Eye (tissue), 1 donor: ENCODE measurements around the gene CCDC85A.

ENCODE experiments used
- DNase-seq: peaks from one replicate; pipeline ENCODE4 v3.0.0-alpha.2; 2015

Gene CCDC85A

GRCh38 chr2:56195563-56195962, 11.8 kb downstream of the CCDC85A start:
- DNase-seq, result no peak

GRCh38 chr2:56197816-56198215, 14.0 kb downstream of the CCDC85A start:
- peak; percentile 46 for DNase-seq

DNA sequence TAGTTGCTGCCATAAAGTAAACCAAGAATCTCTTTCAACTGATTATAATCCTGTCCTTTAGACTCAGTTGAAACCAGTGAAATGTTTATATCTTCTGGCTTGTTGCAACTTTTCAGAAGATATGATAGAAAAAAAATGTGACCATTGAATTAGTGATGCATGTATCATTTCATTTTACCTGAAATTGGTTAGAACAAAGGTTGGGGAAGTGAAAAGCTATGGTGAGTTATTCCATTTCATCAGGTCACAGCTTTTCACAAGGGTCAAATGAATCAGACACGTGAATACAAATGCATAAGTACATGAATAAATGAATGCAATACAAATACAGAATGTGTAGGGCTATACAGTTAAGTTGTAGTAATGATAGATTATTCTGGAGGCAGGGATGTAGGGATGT, 15.1 kb downstream of the CCDC85A start:
- no peak for DNase-seq

DNA sequence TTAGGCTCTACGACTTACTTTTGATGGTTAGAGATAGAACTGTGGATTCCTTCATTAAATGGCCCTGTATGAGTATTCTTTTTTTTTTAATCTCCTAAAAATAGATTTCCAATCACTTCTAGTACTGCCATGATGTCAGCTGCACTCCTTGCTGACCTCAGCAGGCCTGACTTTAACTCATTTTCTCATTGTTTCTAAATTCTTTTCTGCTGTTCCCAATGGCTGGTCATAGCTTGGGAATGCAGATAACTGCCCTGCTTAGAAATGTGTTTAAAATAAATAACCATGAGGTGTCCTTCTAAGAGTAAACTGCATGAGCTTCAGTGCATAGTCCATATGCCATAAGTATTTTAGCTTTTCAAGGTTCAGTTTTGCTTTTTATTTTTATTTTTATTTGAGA, 15.7 kb downstream of the CCDC85A start:
- DNase-seq, result no peak

DNA sequence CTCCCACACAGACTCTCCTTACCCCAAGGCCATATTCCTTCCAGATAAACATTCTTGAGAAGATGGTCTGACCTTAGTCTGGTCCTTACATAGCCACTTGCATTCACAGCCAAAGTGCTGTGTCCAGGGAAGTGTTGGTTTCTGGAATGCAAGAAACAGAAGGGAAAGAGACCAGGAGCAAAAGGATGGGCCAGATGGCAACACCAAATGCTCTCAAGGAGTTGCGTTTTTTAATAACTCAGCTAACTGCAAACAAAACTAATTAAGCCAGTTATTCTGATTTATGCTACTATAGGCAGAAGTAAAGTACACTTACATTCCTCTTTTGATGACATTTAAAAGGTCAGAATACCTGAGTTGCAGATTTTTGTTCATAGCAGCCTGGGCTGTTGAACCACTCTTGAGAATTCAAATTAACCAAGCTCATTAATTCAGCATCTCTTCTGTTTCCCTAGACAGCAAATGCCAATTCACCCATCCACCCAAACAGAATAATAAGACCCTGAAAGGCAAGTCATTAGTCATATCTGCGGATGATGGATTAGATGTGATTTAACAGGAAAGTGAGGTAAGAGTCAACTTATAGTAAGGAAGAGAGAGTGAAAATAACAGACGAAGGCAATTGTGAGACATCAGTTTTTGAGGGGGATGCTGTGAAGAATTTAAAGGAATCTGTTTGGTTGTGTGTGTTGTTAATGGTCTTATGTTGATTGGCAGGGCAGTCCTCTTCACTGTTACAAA, 18.8 kb downstream of the CCDC85A start:
- no peak for DNase-seq

DNA sequence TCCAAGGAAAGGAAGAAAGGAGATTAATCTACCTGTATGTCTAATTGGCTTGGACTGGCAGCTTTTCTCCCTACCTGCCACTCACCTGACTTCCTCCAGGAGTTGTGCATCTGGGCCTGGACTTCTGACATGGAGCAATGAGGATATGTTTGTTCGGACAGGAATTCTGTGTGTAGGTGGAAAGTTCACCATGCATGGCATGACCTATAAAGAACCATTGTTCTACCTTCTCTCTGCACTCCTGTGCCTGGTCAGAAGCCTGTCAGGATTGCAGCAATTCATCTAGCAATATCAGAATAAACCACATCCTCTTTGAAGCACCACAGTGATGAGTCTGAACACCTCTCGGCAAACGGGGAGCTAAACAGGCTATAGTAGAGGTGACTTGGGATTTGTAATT, 20.8 kb downstream of the CCDC85A start:
- DNase-seq, result no peak

DNA sequence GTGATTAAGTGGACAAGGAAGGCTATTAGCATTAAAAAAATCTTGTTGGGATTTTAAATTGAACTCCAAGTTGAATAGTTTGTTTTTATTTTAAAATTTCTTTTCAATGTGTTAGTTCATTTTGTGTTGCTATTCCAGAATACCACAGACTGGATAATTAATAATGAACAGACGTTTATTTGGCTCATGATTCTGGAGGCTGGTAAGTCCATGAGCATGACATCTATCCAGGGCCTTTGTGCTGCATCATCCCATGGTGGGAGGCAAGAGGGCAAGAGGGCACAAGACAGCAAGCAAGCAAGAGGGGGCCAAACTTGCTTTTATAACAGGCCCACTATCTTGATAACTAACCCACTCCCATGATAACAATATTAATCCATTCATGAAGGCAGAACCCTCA, 22.5 kb downstream of the CCDC85A start:
- DNase-seq, result no peak

DNA sequence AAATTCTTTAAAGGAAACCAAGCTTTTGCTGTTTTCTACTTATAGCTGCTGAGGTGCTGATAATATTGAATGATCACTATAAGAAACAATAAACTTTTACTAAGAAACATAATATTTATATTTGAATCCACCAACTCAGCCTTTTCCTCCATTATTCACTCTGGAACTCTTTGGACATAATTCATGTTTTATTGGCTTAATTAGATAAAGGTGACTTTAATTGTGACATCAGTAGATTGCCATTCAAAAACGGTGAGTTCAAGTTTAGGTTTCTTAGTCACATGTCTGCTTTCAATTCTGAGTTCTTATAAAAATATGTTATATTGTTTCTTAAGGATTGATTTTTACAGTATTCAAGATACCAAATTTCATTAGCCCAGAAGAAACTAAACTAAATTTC, 24.0 kb downstream of the CCDC85A start:
- DNase-seq, result no peak

- no peak for DNase-seq
Measured at GRCh38 chr2:56208380-56208779, 24.6 kb downstream of the CCDC85A start.

- DNase-seq, result no peak
Measured at GRCh38 chr2:56209701-56210100, 25.9 kb downstream of the CCDC85A start.

- no peak for DNase-seq
Measured at GRCh38 chr2:56210291-56210690, 26.5 kb downstream of the CCDC85A start.

GRCh38 chr2:56211048-56211447, 27.3 kb downstream of the CCDC85A start:
- DNase-seq, result no peak

- DNase-seq, result no peak
Measured at GRCh38 chr2:56215911-56216310, 32.1 kb downstream of the CCDC85A start.

GRCh38 chr2:56217106-56217505, 33.3 kb downstream of the CCDC85A start:
- DNase-seq, result no peak

DNA sequence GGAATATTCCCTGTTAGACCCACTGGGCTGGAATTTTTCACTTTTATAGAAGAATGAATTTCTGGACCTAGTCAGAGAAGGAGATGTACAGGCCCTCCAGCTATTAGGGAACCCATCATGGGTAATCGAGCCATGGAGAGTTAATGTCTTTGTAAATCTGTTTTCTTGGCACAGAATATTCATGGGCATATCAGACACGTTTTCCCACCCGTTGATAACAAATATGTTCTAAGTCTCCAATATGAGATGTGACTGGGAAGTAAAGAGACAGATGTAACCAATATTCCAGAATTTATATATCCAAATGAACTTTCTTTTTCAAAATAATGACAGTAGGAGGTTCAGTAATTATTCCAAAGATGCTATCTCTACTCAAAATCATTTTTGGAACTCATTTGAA, 38.7 kb downstream of the CCDC85A start:
- no peak for DNase-seq

DNA sequence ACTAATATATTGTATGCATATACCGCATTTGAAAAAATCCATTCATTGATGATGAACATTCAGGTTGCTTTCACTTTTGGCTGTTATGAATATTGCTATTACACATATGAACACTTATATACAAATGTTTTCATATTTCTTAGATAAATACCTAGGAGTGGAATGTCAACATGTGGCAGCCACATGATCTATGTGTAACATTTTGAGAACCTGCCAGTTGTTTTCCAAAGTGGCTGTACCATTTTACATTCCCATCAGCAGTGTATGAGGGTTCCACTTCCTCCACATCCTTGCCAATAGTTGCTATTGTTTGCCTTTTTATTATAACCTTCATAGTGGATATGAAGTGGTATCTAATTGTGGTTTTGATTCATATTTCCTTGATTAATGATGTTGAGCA, 40.5 kb downstream of the CCDC85A start:
- DNase-seq, result no peak

- DNase-seq, result no peak
Measured at GRCh38 chr2:56227811-56228210, 44.0 kb downstream of the CCDC85A start.

- no peak for DNase-seq
Measured at GRCh38 chr2:56229397-56230060, 45.7 kb downstream of the CCDC85A start.

GRCh38 chr2:56230156-56230555, 46.4 kb downstream of the CCDC85A start:
- DNase-seq, result no peak

DNA sequence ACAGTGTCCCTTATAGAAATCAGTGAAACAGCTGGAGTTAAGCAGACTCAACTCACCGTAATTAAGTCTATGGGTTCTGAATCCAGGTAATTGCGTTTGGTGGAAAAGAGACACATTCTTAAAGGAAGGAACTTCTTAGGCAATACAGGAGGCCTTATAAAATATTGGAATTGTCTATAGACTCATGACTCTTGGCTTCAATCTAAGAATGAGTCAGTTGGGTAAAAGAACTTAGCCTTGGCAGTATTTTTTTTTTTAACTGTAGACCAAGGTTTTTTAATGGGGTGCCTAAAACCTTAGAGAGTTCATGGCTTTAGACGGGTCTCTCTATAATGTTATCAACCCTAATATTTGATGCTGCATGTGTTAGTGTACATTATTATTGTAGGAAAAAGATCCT, 47.6 kb downstream of the CCDC85A start:
- DNase-seq, result no peak

DNA sequence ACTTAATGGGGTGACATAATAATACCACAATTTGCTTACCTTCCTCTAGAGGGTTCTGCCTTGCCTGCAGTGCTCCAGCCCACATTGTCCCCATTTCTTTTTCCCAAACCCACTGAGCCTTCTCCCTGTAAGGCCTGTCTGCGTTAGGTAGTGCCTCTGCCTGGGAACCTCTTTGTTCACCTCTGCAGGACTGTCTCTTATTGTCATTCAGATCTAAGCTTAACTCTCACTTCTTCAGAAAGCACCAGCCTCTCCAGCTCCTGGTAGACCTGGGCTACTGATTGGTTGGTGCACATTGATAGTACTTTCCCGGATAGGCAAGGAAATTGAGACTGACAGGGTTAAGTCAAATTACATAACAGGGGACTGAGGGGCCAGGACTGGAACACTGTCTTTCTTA, 49.1 kb downstream of the CCDC85A start:
- DNase-seq, result no peak

- no peak for DNase-seq
Measured at GRCh38 chr2:56234241-56234640, 50.5 kb downstream of the CCDC85A start.

- no peak for DNase-seq
Measured at GRCh38 chr2:56239030-56239429, 55.2 kb downstream of the CCDC85A start.

- DNase-seq, result no peak
Measured at GRCh38 chr2:56239437-56239836, 55.6 kb downstream of the CCDC85A start.

DNA sequence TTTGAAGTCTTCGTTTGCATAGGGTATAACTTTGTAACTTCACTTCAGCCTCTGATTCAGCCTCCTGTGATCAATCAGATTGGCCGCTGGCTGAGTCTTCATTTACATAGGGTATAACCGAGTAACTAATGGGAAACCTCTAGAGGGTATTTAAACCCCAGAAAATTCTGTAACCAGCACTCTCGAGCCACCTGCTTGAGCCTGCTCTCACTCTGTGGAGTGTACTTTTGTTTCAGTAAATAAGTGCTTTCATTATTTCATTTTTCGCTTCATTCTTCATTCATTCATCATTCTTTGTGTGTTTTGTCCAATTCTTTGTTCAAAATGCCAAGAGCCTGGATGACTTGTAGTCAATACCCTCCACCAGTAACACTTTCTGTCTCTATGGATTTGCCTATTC, 56.4 kb downstream of the CCDC85A start:
- no peak for DNase-seq
